ENCODE results near the gene JARID2. TPM values are rescaled to one million over a fixed set of nuclear protein-coding genes. Genes with fewer than 3 reads are reported as not detected.

The JARID2 gene
- total RNA-seq, 2 donors from 2014 or later = 3.6 to 4.6 TPM

DNA sequence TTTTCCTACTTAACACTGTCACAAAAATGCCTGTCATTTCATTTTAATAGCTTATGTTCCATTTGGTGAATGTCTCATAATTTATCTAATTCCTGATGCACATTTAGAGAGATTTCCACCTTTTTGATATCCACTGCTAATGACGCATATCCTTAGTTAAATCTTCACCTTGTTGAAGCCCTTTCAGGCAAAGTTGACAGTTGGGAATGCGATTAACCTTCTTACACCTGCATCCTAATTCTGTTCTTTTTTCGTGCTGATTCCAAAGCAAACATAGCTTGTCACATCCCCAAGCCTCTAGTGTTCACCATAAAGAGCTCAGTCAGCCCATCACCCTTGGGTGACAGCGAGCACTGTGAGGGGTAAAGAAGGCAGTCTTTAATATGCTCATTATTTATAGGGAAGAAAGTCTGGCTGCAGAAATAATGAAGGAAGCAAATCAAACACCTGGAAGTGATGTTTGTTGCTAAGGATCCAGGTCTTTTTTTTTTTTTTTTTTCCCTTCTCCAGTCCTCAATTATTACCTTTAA, 211.3 kb downstream of the JARID2 start:
- no peaks in the 10 kb centered on the region for H3K27me3 ChIP-seq
- TF ChIP-seq, protein P1, sequence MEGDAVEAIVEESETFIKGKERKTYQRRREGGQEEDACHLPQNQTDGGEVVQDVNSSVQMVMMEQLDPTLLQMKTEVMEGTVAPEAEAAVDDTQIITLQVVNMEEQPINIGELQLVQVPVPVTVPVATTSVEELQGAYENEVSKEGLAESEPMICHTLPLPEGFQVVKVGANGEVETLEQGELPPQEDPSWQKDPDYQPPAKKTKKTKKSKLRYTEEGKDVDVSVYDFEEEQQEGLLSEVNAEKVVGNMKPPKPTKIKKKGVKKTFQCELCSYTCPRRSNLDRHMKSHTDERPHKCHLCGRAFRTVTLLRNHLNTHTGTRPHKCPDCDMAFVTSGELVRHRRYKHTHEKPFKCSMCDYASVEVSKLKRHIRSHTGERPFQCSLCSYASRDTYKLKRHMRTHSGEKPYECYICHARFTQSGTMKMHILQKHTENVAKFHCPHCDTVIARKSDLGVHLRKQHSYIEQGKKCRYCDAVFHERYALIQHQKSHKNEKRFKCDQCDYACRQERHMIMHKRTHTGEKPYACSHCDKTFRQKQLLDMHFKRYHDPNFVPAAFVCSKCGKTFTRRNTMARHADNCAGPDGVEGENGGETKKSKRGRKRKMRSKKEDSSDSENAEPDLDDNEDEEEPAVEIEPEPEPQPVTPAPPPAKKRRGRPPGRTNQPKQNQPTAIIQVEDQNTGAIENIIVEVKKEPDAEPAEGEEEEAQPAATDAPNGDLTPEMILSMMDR (IDR thresholded peaks at IDR 0.05) = no peak
- TF ChIP-seq POLR2A (IDR thresholded peaks at IDR 0.05) = no peak
- H3K4me3 ChIP-seq = no peak overlapping the region
- H3K4me1 ChIP-seq = no peaks in the 10 kb centered on the region
- H3K36me3 ChIP-seq (replicated peaks in 1 of 2; ENCODE audit: insufficient read depth in 1 of 2, low read depth in 2 of 2) = no peaks in the 10 kb centered on the region
- intact Hi-C loops (cut with DNase I) = no loop called here
- DNase-seq (no peak), ATAC-seq (no peak)
- WGBS, 2 donors = 62 to 64% methylated on average over 4 of the region's 4 CpGs
- no peaks in the 10 kb centered on the region for H3K9me3 ChIP-seq
- no peak overlapping the region for H3K27ac ChIP-seq

DNA sequence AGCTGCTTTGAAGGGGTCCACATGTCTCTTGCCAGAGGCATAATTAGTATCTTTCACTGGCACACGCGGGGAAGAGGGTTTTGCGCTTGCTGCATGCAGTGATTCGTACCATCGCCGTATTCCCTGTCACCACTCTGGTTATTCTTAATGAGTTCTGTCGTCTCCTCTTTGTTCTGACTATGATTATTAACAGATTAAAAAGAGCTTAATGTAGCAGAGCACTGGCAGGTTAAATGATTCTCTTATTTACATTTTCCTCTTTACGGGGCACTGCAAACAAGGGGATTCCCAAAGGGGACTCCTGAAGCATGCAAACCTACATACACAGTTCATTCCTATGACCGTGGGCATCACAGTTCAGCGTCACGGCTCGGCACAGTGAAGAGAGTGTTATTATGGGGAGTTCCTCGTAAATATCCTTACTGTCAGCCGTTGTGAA, 212.2 kb downstream of the JARID2 start:
- no peak for ATAC-seq
- H3K36me3 ChIP-seq (replicated peaks in 1 of 2; ENCODE audit: insufficient read depth in 1 of 2, low read depth in 2 of 2) = no peaks in the 10 kb centered on the region
- WGBS, 2 donors = 82 to 86% methylated on average over 14 of the region's 14 CpGs
- intact Hi-C loops (cut with DNase I) = no loop called here
- no peak for DNase-seq
- no peaks in the 10 kb centered on the region for H3K27me3 ChIP-seq
- H3K4me3 ChIP-seq = no peak overlapping the region
- H3K4me1 ChIP-seq = no peaks in the 10 kb centered on the region
- no peak overlapping the region for H3K27ac ChIP-seq
- TF ChIP-seq POLR2A (IDR thresholded peaks at IDR 0.05) = no peak
- TF ChIP-seq, protein P1 (IDR thresholded peaks at IDR 0.05) = no peak
- no peaks in the 10 kb centered on the region for H3K9me3 ChIP-seq

DNA sequence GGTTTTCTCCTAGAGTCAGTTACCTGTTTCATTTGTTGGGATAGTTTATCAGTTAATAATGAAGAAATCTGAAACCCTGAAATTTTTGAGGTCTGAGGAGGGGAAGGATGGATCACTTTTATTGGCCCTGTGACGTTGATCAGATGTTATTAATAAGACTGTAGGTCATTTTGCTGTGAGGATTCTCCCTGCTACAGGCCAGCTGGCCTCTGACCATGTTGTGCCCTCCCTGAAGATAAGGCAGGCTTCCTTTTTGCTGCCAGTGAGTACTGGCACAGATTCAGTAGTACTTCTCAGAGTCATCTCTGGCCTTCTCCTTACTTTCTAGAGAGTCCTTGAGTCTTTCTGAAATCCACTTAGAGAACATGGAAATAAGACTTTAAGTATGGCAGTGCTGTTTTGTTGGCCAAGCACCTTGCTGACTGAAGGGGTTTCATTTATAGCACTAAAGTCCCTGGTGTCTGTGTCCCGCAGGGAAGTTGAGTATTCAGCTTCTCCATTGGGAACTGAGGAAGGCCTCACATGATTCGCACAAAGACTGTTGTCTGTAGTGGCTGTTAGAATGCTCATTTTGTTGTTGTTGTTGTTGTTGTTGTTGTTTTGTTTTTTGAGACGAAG, 214.3 kb downstream of the JARID2 start:
- ATAC-seq = no peak
- Histone ChIP-seq H3K9me3 (no peaks in the 10 kb centered on the region), H3K4me3 (no peak overlapping the region), H3K4me1 (no peaks in the 10 kb centered on the region), H3K36me3 (replicated peaks in 1 of 2; ENCODE audit: insufficient read depth in 1 of 2, low read depth in 2 of 2) (no peaks in the 10 kb centered on the region), H3K27ac (no peak overlapping the region), H3K27me3 (no peaks in the 10 kb centered on the region)
- intact Hi-C loops (cut with DNase I) = no loop called here
- 84 to 88% methylated on average over 4 of the region's 4 CpGs for WGBS, 2 donors
- DNase-seq = no peak
- TF ChIP-seq, protein P1 (IDR thresholded peaks at IDR 0.05) = no peak
- no peak for TF ChIP-seq POLR2A (IDR thresholded peaks at IDR 0.05)

GRCh38 chr6:15461127-15461944, 215.5 kb downstream of the JARID2 start:
- ATAC-seq (no peak), DNase-seq (no peak)
- 80 to 83% methylated on average over 6 of the region's 6 CpGs for WGBS, 2 donors
- TF ChIP-seq, protein P1 (IDR thresholded peaks at IDR 0.05) = no peak
- TF ChIP-seq POLR2A (IDR thresholded peaks at IDR 0.05) = no peak
- H3K4me3 ChIP-seq = no peak overlapping the region
- H3K36me3 ChIP-seq (replicated peaks in 1 of 2; ENCODE audit: insufficient read depth in 1 of 2, low read depth in 2 of 2) = no peaks in the 10 kb centered on the region
- no peak overlapping the region for H3K27ac ChIP-seq
- no peaks in the 10 kb centered on the region for H3K4me1 ChIP-seq
- no peaks in the 10 kb centered on the region for H3K9me3 ChIP-seq
- no peaks in the 10 kb centered on the region for H3K27me3 ChIP-seq
- intact Hi-C loops (cut with DNase I) = no loop called here
